ENCODE measurements around the gene QRSL1. TPM values are rescaled to one million over a fixed set of nuclear protein-coding genes. Genes with fewer than 3 reads are reported as not detected.
A peak's percentile ranks its signal among the peaks of the same experiment; 100 is the strongest.

Gene QRSL1
- total RNA-seq, 1 experiment from 2014 or later, result 19.5 TPM

DNA sequence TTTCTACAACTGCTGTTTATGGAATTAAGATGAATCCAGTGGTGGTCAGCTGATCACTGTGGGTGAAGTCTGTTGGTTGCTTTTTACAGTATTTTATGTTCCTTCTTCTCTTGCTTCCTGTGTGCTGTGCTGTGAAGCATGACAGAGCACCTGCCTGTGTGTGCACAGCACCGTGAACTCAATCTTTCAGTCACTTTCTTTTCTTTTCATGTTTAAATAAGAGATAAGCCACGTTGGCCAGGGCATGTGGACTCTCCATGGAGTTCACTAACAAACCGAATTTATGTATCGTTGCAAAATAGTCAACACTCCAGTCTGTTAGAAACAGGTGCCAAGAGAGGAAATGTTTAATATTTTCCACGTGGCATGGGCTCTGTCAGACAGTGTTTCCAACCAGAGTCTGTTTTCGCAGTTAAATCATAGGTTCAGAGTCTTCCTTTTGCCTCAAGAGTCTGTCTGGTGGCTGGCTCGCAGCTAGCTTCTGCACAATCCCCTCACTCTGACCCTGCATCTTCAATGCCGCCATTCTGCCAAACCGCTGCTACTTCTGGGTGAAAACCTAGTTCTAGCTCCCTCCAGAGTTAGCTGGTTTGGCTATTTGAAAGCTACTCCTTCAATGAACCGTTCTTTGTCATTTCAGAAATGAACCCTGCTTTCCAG is 73.2 kb downstream of the QRSL1 start:
- no peak overlapping the region for H3K18ac ChIP-seq (ENCODE audit: insufficient read length, low read depth, low read length)
- H3K23me2 ChIP-seq (ENCODE audit: insufficient read length, low read depth, low read length, poor library complexity, severe bottlenecking), result no peaks in the 10 kb centered on the region
- peaks cover 4% of the 10 kb centered on the region; the same call in 1 of the 2 replicates for H3K4me1 ChIP-seq (ENCODE audit: insufficient read depth, low read length)
- H2AK5ac ChIP-seq (ENCODE audit: insufficient read length, low read length), result no peak overlapping the region
- H3K56ac ChIP-seq (ENCODE audit: insufficient read length, low read depth, low read length), result no peak overlapping the region
- H3K14ac ChIP-seq (ENCODE audit: insufficient read depth, low read length), result no peak overlapping the region
- no peaks in the 10 kb centered on the region for H3K79me1 ChIP-seq (ENCODE audit: insufficient read depth, low read depth, low read length, poor library complexity, severe bottlenecking)
- no peak overlapping the region for H2BK120ac ChIP-seq (ENCODE audit: low read depth, low read length, poor library complexity, severe bottlenecking)
- no peak overlapping the region for H2BK15ac ChIP-seq (ENCODE audit: low read depth, low read length)
- no peak overlapping the region for H2BK20ac ChIP-seq (ENCODE audit: low read depth, low read length, poor library complexity, severe bottlenecking)
- H3K27ac Mint-ChIP-seq, result peak overlapping the region in 1 of 3 experiments; percentile 3; a peak in 1 of 7 replicates
- H3K9me3 ChIP-seq (ENCODE audit: control insufficient read depth, low read depth, low read length), result peaks cover 16% of the 10 kb centered on the region
- H2BK12ac ChIP-seq (ENCODE audit: insufficient read length, low read depth, low read length), result no peak overlapping the region
- no peak overlapping the region for H4K91ac ChIP-seq (ENCODE audit: insufficient read length, low read depth, low read length)
- H3K27me3 ChIP-seq (ENCODE audit: insufficient read depth, low read length), result no peaks in the 10 kb centered on the region
- no peak overlapping the region for H2AFZ ChIP-seq (ENCODE audit: low read length)
- H3K36me3 Mint-ChIP-seq (ENCODE audit: insufficient read depth in 1 of 3, low read depth in 3 of 3), result peaks cover 10 to 33% (median 21%) of the 10 kb centered on the region in 3 experiments
- peaks cover 22 to 24% of the 10 kb centered on the region in 2 experiments for H3K4me1 Mint-ChIP-seq
- peaks cover 27 to 37% of the 10 kb centered on the region in 2 experiments for H3K9me3 Mint-ChIP-seq
- TF ChIP-seq, protein P1, sequence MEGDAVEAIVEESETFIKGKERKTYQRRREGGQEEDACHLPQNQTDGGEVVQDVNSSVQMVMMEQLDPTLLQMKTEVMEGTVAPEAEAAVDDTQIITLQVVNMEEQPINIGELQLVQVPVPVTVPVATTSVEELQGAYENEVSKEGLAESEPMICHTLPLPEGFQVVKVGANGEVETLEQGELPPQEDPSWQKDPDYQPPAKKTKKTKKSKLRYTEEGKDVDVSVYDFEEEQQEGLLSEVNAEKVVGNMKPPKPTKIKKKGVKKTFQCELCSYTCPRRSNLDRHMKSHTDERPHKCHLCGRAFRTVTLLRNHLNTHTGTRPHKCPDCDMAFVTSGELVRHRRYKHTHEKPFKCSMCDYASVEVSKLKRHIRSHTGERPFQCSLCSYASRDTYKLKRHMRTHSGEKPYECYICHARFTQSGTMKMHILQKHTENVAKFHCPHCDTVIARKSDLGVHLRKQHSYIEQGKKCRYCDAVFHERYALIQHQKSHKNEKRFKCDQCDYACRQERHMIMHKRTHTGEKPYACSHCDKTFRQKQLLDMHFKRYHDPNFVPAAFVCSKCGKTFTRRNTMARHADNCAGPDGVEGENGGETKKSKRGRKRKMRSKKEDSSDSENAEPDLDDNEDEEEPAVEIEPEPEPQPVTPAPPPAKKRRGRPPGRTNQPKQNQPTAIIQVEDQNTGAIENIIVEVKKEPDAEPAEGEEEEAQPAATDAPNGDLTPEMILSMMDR (conservative IDR thresholded peaks at IDR 0.05), result no peak
- H3K4ac ChIP-seq (ENCODE audit: low read depth, low read length), result no peak overlapping the region
- H3T11ph ChIP-seq (ENCODE audit: low read length), result no peak overlapping the region
- no peaks in the 10 kb centered on the region; the same call in 1 of the 2 replicates for H3K27me3 Mint-ChIP-seq (ENCODE audit: low read depth)
- DNase-seq, result no peak
- H2BK5ac ChIP-seq (ENCODE audit: insufficient read length, low read length), result no peak overlapping the region
- no peak overlapping the region for H4K5ac ChIP-seq (ENCODE audit: insufficient read length, low read depth, low read length)
- H3K4me3 Mint-ChIP-seq, result no peak overlapping the region
- no peak overlapping the region for H3K4me2 ChIP-seq (ENCODE audit: insufficient read depth, insufficient read length, low read length)
- no peaks in the 10 kb centered on the region for H4K20me1 ChIP-seq (ENCODE audit: control insufficient read depth, insufficient read depth, insufficient read length)
- H3K9ac ChIP-seq (ENCODE audit: extremely low read depth, insufficient read length, low read length), result no peak overlapping the region
- H3K27ac ChIP-seq (ENCODE audit: insufficient read length, low read depth, low read length), result no peak overlapping the region
- no peak overlapping the region for H3K23ac ChIP-seq (ENCODE audit: insufficient read length, low read depth, low read length)
- no peak overlapping the region for H4K8ac ChIP-seq (replicated peaks; ENCODE audit: insufficient read length, low read depth, low read length)
- H3K79me2 ChIP-seq (ENCODE audit: insufficient read depth, low read length), result no peaks in the 10 kb centered on the region
- WGBS (ENCODE audit: extremely low coverage, insufficient read length, low lambda C conversion rate), result no CpG with 5 or more reads among the region's 10 CpGs

Measured in H9 (cell line).